H1 (cell line): ENCODE measurements around the gene PVR.

Experiments used
- POLR2AphosphoS5 ChIP-seq: IDR thresholded peaks from 2 replicates; pipeline ENCODE4 v1.6.1; 2011; ENCODE audit warnings: low read depth, low read length
- TCF12 ChIP-seq: IDR thresholded peaks from 2 replicates; pipeline ENCODE4 v1.6.1; 2011; ENCODE audit warnings: low read depth, mild to moderate bottlenecking, low read length
- TF ChIP-seq, protein P1 (sequence below), 3 experiments: IDR thresholded peaks; 1 replicate in 2 of 3; 2 replicates in 1 of 3; pipeline versions ENCODE4 v1.5.1 to v1.6.1; 2011; ENCODE audit warnings: low read length in 3 of 3, mild to moderate bottlenecking in 3 of 3, inconsistent platforms in 2 of 3, low read depth in 1 of 3, moderate library complexity in 1 of 3; ENCODE audit not compliant: insufficient read depth in 1 of 3; ENCODE audit errors: control extremely low read depth in 1 of 3
- TF ChIP-seq, protein P2 (sequence below): IDR thresholded peaks from 2 replicates; pipeline ENCODE4 v1.6.1; 2011; ENCODE audit warnings: low read depth, mild to moderate bottlenecking, low read length; ENCODE audit not compliant: insufficient read depth

DNA sequence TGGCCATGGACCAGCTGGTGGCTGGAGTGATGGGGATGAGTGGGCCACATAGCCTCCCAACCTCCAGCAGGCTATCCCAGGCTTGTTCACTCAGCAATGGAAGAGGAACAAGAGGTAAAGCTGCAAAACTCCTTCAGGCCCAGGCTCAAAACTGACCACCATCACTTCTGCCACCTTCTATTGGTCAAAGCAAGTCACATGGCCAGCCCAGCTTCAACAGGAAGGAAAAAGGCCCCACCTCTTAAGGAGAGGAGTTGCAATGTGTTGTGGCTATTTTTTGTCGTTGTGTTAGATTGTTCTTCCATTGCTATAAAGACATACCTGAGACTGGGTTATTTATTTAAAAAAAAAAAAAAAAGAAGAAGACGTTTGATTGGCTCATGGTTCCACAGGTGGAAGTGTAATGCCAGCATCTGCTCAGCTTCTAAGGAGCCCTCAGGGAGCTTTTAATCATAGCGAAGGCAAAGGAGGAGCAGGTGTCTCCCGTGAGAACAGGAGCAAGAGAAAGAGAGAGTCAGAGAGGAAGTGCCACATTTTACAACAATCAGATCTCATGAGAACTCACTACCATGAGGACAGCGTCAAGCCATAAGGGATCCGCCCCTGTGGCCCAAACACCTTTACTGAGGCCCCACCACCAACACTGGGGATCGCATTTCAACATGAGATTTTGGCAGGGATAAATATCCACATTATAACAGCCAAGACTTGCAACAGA lies 24.9 kb upstream of the PVR start:
- TF ChIP-seq, protein P1, sequence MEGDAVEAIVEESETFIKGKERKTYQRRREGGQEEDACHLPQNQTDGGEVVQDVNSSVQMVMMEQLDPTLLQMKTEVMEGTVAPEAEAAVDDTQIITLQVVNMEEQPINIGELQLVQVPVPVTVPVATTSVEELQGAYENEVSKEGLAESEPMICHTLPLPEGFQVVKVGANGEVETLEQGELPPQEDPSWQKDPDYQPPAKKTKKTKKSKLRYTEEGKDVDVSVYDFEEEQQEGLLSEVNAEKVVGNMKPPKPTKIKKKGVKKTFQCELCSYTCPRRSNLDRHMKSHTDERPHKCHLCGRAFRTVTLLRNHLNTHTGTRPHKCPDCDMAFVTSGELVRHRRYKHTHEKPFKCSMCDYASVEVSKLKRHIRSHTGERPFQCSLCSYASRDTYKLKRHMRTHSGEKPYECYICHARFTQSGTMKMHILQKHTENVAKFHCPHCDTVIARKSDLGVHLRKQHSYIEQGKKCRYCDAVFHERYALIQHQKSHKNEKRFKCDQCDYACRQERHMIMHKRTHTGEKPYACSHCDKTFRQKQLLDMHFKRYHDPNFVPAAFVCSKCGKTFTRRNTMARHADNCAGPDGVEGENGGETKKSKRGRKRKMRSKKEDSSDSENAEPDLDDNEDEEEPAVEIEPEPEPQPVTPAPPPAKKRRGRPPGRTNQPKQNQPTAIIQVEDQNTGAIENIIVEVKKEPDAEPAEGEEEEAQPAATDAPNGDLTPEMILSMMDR (IDR thresholded peaks at IDR 0.05; ENCODE audit: control extremely low read depth in 1 of 3, insufficient read depth in 1 of 3, low read depth in 1 of 3, low read length in 3 of 3), result no peak
- TF ChIP-seq POLR2AphosphoS5 (no peak), TCF12 (no peak)
- TF ChIP-seq, protein P2, sequence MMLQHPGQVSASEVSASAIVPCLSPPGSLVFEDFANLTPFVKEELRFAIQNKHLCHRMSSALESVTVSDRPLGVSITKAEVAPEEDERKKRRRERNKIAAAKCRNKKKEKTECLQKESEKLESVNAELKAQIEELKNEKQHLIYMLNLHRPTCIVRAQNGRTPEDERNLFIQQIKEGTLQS, result no peak
